AG04450 (cell line): ENCODE measurements around the gene IZUMO4. TPM values are rescaled to one million over a fixed set of nuclear protein-coding genes. Genes with fewer than 3 reads are reported as not detected.

ENCODE experiments used
- CTCF ChIA-PET: fragments of 300-600, 350-600 bp; formaldehyde crosslinking; extraction: SDS; loops from one replicate; lab custom pipeline; 2022; ENCODE audit warnings: antibody characterized with exemption, inconsistent platforms; lab: Charles Lee
- POLR2A ChIA-PET: fragments of 350-600 bp; formaldehyde crosslinking; extraction: SDS; loops from one replicate; lab custom pipeline; 2021; ENCODE audit warnings: antibody characterized with exemption, inconsistent platforms; lab: Yijun Ruan, JAX
- DNase-seq: peaks from one replicate; pipeline ENCODE4 v3.0.0-alpha.2; 2011; ENCODE audit warnings: low read depth, low spot score
- H3K27ac ChIP-seq: one replicate; pipeline ENCODE4 v1.5.1; 2012; ENCODE audit warnings: low read depth, low read length, control low read depth
- H3K27me3 ChIP-seq: one replicate; pipeline ENCODE4 v1.6.0; 2012; ENCODE audit warnings: low read length; ENCODE audit not compliant: control insufficient read depth, insufficient read depth
- H3K4me3 ChIP-seq: 2 replicates; pipeline ENCODE4 v1.5.1; 2011; ENCODE audit warnings: mild to moderate bottlenecking, low read depth, low read length, control low read depth
- H3K9me3 ChIP-seq: 2 replicates; pipeline ENCODE4 v1.5.1; 2012; ENCODE audit warnings: low read length; ENCODE audit not compliant: control insufficient read depth, insufficient read depth
- CTCF ChIP-seq: IDR thresholded peaks from 2 replicates; pipeline ENCODE4 v1.5.1; 2011; ENCODE audit warnings: low read depth, low read length, control low read depth, inconsistent platforms
- polyA plus RNA-seq: library from polyadenylated mRNA; depleted of rRNA; stranded (reverse); fragments of >200 nt; gene quantifications from 2 replicates; pipeline ENCODE4 v1.2.3, GENCODE V29; 2011

Gene IZUMO4
- polyA plus RNA-seq, 1 experiment, result 0.56 TPM

DNA sequence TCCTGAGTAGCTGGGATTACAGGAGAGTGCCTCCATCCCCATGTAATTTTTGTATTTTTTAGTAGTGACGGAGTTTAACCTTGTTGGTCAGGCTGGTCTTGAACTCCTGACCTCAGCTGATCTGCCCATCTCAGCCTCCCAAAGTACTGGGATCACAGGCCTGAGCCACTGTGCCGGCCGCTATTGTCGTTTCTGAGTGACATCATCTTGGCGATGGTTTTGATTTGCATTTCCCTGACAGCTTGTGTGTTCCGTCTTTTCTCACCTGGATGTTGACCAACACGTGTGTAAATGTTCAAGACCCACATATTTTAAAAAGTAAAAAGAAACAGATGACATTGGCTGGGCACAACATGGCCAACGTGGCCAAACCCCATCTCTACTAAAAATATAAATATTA, 32.9 kb upstream of the IZUMO4 start:
- no peak for TF ChIP-seq CTCF
- Histone ChIP-seq H3K27me3 (no peaks in the 10 kb centered on the region), H3K9me3 (peaks cover 4% of the 10 kb centered on the region; the same call in 1 of the 2 replicates), H3K27ac (no peak overlapping the region), H3K4me3 (no peak overlapping the region)
- ChIA-PET CTCF (no interaction called here), POLR2A (interaction anchor here (0.6 to 0.7 kb wide), 2 partner anchors 59 to 422 kb away, joined by 4 read pairs; no protein-coding TSS in a partner anchor)
- DNase-seq, result no peak

DNA sequence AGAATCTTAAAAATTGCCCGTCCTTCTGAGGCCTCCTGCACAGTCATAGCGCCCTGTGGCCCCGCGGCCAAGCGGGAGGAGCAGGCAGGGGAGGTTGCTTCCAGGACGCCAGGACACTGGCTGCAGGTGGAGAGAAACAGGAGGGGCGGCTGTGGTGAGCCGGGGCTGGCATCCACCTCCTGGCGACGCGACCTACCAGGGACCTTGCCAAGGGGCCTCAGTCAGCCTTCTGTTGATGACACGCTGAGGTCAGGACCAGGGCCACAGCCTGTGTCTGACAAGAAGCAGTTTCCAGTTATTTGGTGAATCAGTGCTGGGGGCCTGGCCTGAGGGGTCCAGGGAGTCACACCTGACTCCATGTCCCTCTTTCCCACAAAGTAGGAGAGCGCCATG, 32.3 kb upstream of the IZUMO4 start:
- CTCF ChIA-PET, result no interaction called here
- H3K27ac ChIP-seq, result no peak overlapping the region
- POLR2A ChIA-PET, result no interaction called here
- TF ChIP-seq CTCF, result no peak
- no peaks in the 10 kb centered on the region for H3K27me3 ChIP-seq
- H3K9me3 ChIP-seq, result peaks cover 4% of the 10 kb centered on the region; the same call in 1 of the 2 replicates
- DNase-seq, result no peak
- no peak overlapping the region for H3K4me3 ChIP-seq

DNA sequence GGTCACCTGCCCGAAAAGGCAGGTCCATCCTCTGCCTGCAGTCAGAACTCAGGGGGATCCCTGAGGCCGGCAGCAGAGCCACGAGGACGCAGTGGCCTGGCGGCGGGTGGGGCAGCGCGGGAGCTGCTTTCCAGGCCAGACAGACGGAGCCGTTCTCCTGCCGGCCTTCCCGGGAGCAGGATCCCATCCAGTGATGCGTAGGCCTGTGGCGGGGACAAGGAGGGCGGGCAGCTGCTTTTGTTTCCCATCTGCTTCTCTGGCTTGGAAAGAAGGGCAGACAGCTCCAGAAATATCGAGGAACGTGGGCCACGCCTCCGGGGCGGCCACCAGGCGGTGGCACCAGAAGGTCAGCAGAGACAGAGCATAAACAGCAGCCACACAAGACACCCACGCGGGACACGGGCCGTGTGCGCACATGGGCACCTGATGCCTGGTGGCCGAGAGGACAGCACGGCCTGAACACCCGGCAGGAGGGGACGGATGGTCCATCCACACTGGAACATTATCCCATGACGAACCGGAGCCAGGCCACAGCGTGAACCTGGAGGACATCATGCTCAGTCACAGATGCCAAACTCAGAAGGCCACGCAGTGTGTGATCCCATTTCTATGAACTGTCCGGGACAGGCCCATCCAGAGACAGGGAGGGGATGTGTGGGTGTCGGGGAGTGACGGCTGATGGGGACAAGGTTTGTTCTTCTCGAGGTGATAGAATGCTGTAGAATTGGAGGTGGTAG, 31.8 kb upstream of the IZUMO4 start:
- POLR2A ChIA-PET, result interaction anchor here (0.5 kb wide), 1 partner anchor 21 kb away, joined by 7 read pairs; no protein-coding TSS in a partner anchor
- CTCF ChIA-PET, result no interaction called here
- no peaks in the 10 kb centered on the region; the same call in 1 of the 2 replicates for H3K9me3 ChIP-seq
- no peak for TF ChIP-seq CTCF
- H3K4me3 ChIP-seq, result no peak overlapping the region
- no peak for DNase-seq
- no peak overlapping the region for H3K27ac ChIP-seq
- no peaks in the 10 kb centered on the region for H3K27me3 ChIP-seq

GRCh38 chr19:2070436-2070827, 26.3 kb upstream of the IZUMO4 start:
- no peak for TF ChIP-seq CTCF
- Histone ChIP-seq H3K9me3 (no peaks in the 10 kb centered on the region; the same call in 1 of the 2 replicates), H3K27ac (no peak overlapping the region), H3K27me3 (no peaks in the 10 kb centered on the region), H3K4me3 (no peak overlapping the region)
- ChIA-PET POLR2A (interaction anchor here (0.6 kb wide), 1 partner anchor 81 kb away, joined by 3 read pairs; the partner anchor contains the start of gene AP3D1), CTCF (interaction anchor here (0.6 to 4.6 kb wide), 14 partner anchors 7 to 140 kb away, joined by 3 to 35 read pairs (median 4); no protein-coding TSS in a partner anchor)
- DNase-seq, result no peak

- DNase-seq, result no peak
- Histone ChIP-seq H3K9me3 (no peaks in the 10 kb centered on the region; the same call in 1 of the 2 replicates), H3K4me3 (no peak overlapping the region), H3K27me3 (no peaks in the 10 kb centered on the region), H3K27ac (no peak overlapping the region)
- ChIA-PET POLR2A (interaction anchor here (1.0 kb wide), 1 partner anchor 9 kb away, joined by 3 read pairs; no protein-coding TSS in a partner anchor), CTCF (interaction anchor here (0.6 to 4.6 kb wide), 5 partner anchors 31 to 562 kb away, joined by 3 to 35 read pairs (median 3); no protein-coding TSS in a partner anchor)
- no peak for TF ChIP-seq CTCF
Measured at GRCh38 chr19:2070986-2071673, 25.6 kb upstream of the IZUMO4 start.
